ENCODE measurements around the gene SLX1A. TPM values are rescaled to one million over a fixed set of nuclear protein-coding genes. Genes with fewer than 3 reads are reported as not detected.

SLX1A gene
- 39.4 and 46.1 TPM in 2 replicates for total RNA-seq

DNA sequence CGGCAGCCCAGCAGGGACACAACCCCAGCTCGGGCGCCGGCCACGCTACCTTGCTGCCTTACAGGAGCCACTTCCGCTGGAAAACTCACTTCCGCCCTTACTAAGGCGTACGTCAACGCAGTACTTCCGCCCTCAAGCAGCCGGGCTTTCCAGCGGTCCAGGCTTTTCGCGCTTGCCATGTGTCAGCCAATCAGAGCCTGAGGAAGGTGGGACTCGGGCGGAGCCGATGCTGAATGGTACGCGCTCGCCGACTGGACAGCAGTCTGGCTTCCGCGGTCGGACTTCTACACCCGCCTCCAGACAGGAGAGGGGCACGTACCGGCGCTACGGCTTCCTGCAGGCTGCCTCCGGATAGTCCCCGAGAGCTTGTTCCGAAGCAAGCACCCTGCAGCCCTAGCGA, at the start of gene SLX1A, which contains the start of gene BOLA2B:
TSS of gene SLX1A (plus strand) at position 261 of the 400 bp plus-strand sequence. CDS start 210 bp downstream, outside the sequence.
TSS of gene BOLA2B (minus strand) at position 52 of the 400 bp plus-strand sequence. CDS start 71 bp downstream, outside the sequence.

DNA sequence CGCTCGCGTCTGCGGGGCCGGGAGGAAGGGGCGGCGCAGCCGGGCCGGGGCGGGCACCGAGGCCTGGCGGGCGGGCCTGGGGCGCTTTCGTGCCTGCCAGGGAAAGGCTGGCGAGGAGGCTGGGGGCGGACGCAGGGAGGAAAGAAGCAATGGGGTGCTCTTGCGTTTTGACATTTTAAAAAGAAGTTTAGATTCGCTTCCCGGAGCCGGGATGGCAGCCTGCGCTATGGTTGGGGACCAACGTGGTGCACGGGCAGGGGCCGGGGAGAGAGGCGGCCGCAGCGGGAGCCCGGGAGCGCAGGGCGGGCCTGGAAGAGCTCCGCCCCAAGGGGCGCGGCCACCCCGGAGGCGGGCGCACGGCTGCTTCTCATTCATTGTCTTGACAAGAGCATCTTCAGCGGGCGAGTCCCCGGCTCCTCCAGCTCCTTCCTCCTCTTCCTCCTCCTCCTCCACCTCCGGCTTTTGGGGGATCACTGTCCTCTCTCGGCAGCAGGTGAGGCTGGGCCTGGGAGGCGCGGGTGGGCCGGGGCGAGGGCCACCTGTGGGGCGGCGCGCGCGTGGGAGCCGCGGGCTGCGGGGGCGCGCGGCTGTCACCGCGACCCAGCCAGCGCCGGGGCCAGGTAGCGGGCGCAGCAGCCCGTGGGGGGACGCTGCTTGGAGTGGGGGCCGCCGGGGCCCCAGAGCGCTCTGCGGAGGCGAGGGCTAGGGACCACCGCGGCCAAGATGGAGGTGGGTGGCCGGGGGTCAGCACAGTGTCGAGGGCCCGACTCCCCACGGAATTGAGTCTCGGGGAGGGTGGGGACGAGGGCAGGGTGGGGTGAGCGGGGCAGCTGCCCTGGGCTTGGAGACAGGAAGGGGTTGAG, 10.2 kb upstream of the SLX1A start, which contains the start of gene CORO1A:
TSS of gene CORO1A (plus strand) at position 370 of the 863 bp plus-strand sequence. CDS start 1,608 bp downstream, outside the sequence.

DNA sequence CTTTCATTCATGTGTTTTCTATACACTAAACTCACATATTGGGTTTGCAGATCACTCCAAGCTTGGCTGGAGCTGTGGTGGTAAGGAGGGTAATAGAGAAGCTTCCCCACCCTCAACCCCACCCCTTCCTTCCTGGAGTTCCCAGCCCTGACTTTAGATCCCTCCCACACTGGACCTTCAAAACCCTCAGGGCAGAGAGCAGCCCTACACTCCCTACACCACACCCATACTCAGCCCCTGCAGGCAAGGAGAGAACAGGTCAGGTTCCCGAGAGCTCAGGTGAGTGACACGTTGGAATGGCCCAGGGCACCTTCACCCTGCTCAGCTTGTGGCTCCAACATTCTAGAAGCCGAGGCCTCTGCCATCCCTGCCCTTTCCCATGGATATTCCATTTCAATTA, 5.4 kb downstream of the SLX1A start, which contains the start of gene SULT1A3:
TSS of gene SULT1A3 (plus strand) at position 207 of the 400 bp plus-strand sequence. CDS start 1,474 bp downstream, outside the sequence.

Other genes starting within 250 kb of the SLX1A start
- gene TMEM219, start 231.8 kb upstream of the SLX1A start, total RNA-seq, result 61.0 and 61.1 TPM in 2 replicates
- 97.0 TPM in 2 replicates for gene TAOK2, start 220.0 kb upstream of the SLX1A start, total RNA-seq
- 4.9 and 6.4 TPM in 2 replicates for gene HIRIP3, start 198.3 kb upstream of the SLX1A start, total RNA-seq
- gene INO80E, start 197.6 kb upstream of the SLX1A start, total RNA-seq, result 17.3 and 18.3 TPM in 2 replicates
- gene DOC2A, start 182.8 kb upstream of the SLX1A start, total RNA-seq, result 0.09 and 0.38 TPM in 2 replicates
- not detected in 2 replicates for gene C16orf92, start 170.7 kb upstream of the SLX1A start, total RNA-seq
- gene TLCD3B, start 162.6 kb upstream of the SLX1A start, total RNA-seq, result 0.09 TPM in 2 replicates
- gene ALDOA, start 128.1 kb upstream of the SLX1A start, total RNA-seq, result 358 and 754 TPM in 2 replicates
- gene PPP4C, start 117.9 kb upstream of the SLX1A start, total RNA-seq, result 221 and 246 TPM in 2 replicates
- 0.09 and 0.19 TPM in 2 replicates for gene TBX6, start 102.0 kb upstream of the SLX1A start, total RNA-seq
- 6.2 and 9.3 TPM in 2 replicates for gene YPEL3, start 97.7 kb upstream of the SLX1A start, total RNA-seq
- 0.81 and 1.3 TPM in 2 replicates for gene GDPD3, start 80.3 kb upstream of the SLX1A start, total RNA-seq
- gene MAPK3, start 70.7 kb upstream of the SLX1A start, total RNA-seq, result 25.6 and 28.0 TPM in 2 replicates
- 0.75 and 2.7 TPM in 2 replicates for gene CORO1A, start 10.3 kb upstream of the SLX1A start, total RNA-seq
- gene BOLA2B, start 209 bp upstream of the SLX1A start, total RNA-seq, result 39.0 and 39.6 TPM in 2 replicates
- 1.7 and 2.8 TPM in 2 replicates for gene SULT1A3, start 5.4 kb downstream of the SLX1A start, total RNA-seq
- gene NPIPB13, start 54.6 kb downstream of the SLX1A start, total RNA-seq, result 0.94 and 1.3 TPM in 2 replicates
- 35.4 and 35.5 TPM in 2 replicates for gene CD2BP2, start 161.4 kb downstream of the SLX1A start, total RNA-seq
- gene TBC1D10B, start 176.6 kb downstream of the SLX1A start, total RNA-seq, result 30.8 and 34.5 TPM in 2 replicates
- not detected in 2 replicates for gene MYL11, start 180.9 kb downstream of the SLX1A start, total RNA-seq
- 0.09 TPM in 1 of 2 replicates, not detected in the other for gene SEPTIN1, start 188.7 kb downstream of the SLX1A start, total RNA-seq
- 13.3 and 21.8 TPM in 2 replicates for gene ZNF48, start 201.5 kb downstream of the SLX1A start, total RNA-seq
- gene ZNF771, start 213.7 kb downstream of the SLX1A start, total RNA-seq, result 7.9 and 9.9 TPM in 2 replicates
- 20.4 and 35.1 TPM in 2 replicates for gene DCTPP1, start 236.2 kb downstream of the SLX1A start, total RNA-seq